HEK293 (cell line): ENCODE data around the gene RAMP3.

Experiments used
- TCF7L2 ChIP-seq: IDR thresholded peaks from 2 replicates; pipeline ENCODE4 v1.6.1; 2011; ENCODE audit warnings: low read depth, mild to moderate bottlenecking, inconsistent platforms, low read length, moderate library complexity, borderline replicate concordance
- ZNF48 ChIP-seq: fragments of 450-650 bp; formaldehyde crosslinking; IDR thresholded peaks from 2 replicates; pipeline ENCODE4 v1.5.1; 2016; ENCODE audit warnings: missing biosample characterization, missing genetic modification characterization
- TF ChIP-seq, protein P1 (sequence below): fragments of 450-650 bp; formaldehyde crosslinking; conservative IDR thresholded peaks from 2 replicates; pipeline ENCODE4 v1.5.1; 2016; ENCODE audit warnings: low read depth, missing biosample characterization, missing genetic modification characterization

DNA sequence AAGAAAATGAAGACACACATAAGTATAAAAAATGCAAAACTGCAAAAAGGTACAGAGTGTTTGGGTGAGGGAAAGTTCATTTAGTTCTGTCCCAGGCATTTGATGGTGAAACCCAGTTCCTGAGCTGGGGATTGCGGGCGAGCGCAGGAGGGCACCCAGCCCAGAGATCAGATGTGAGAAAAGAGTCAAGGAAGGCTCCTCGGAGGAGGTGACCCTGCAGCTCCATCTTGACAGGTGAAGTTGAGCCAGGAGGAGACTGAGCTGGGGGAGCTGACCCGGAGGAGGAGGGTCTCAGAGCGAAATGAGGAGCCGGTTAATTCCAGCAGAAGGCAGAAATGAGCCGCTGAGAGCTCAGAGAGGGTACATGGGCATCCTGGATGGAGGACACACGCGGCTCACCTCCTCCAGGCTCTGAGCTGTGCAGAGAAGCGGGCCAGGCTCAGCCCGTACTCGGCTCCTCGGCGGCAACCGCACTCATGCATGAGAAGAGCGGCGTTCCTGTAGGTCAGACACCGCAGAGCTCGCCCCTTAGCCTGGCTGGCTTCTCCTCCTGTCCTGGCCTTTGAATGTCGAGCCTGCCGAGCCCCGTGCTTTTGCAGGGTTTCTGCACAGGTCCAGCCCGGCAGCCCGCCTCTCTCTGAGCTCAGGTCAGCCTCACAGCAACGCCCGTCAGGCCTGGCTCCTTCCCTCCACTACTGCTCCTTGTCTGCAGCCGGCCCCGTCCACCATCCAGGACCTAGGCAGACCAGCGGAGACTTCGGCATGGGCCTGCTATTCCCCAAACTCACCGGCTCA lies 9.5 kb upstream of the RAMP3 start:
- TF ChIP-seq ZNF48 (no peak), TCF7L2 (no peak)
- TF ChIP-seq, protein P1, sequence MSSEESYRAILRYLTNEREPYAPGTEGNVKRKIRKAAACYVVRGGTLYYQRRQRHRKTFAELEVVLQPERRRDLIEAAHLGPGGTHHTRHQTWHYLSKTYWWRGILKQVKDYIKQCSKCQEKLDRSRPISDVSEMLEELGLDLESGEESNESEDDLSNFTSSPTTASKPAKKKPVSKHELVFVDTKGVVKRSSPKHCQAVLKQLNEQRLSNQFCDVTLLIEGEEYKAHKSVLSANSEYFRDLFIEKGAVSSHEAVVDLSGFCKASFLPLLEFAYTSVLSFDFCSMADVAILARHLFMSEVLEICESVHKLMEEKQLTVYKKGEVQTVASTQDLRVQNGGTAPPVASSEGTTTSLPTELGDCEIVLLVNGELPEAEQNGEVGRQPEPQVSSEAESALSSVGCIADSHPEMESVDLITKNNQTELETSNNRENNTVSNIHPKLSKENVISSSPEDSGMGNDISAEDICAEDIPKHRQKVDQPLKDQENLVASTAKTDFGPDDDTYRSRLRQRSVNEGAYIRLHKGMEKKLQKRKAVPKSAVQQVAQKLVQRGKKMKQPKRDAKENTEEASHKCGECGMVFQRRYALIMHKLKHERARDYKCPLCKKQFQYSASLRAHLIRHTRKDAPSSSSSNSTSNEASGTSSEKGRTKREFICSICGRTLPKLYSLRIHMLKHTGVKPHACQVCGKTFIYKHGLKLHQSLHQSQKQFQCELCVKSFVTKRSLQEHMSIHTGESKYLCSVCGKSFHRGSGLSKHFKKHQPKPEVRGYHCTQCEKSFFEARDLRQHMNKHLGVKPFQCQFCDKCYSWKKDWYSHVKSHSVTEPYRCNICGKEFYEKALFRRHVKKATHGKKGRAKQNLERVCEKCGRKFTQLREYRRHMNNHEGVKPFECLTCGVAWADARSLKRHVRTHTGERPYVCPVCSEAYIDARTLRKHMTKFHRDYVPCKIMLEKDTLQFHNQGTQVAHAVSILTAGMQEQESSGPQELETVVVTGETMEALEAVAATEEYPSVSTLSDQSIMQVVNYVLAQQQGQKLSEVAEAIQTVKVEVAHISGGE = no peak
